Activated naive CD8-positive, alpha-beta T cell treated with anti-CD3 and anti-CD28 coated beads, Interleukin-2, amount 50 U/mL, for 16 hours (primary cell): ENCODE results near the gene FKBP14.
"Not testable (repeated sequence)": the region's sequence is repeated elsewhere in the genome, so short reads cannot be mapped to it uniquely, and the experiment has no call there.

Experiments
- DNase-seq: peaks from one replicate; pipeline ENCODE4 v3.0.0-alpha.2; 2020; ENCODE audit warnings: low read depth, low spot score

Gene FKBP14

GRCh38 chr7:29990931-29991330 lies 35.6 kb downstream of the FKBP14 start:
- DNase-seq, result no peak

- DNase-seq, result no peak
Measured at GRCh38 chr7:29989257-29989995, 37.1 kb downstream of the FKBP14 start, which contains the start of gene SCRN1. Gene SCRN1 (minus strand): TSS chr7:29989801. CDS start chr7:29969067, 20,734 bp downstream.

- no peak for DNase-seq
Measured at GRCh38 chr7:29988424-29989256, 37.9 kb downstream of the FKBP14 start.

- DNase-seq, result no peak
Measured at GRCh38 chr7:29987811-29988317, 38.6 kb downstream of the FKBP14 start.

GRCh38 chr7:29987083-29987482 lies 39.4 kb downstream of the FKBP14 start:
- no peak for DNase-seq

- DNase-seq, result no peak
Measured at GRCh38 chr7:29980151-29980550, 46.4 kb downstream of the FKBP14 start.

- no peak for DNase-seq
Measured at GRCh38 chr7:29977886-29978651, 48.4 kb downstream of the FKBP14 start.

- no peak for DNase-seq
Measured at GRCh38 chr7:29976673-29977415, 49.7 kb downstream of the FKBP14 start.

GRCh38 chr7:29976266-29976665 lies 50.2 kb downstream of the FKBP14 start:
- DNase-seq, result no peak

GRCh38 chr7:29975561-29975960 lies 50.9 kb downstream of the FKBP14 start:
- DNase-seq, result no peak

GRCh38 chr7:29974286-29974685 lies 52.2 kb downstream of the FKBP14 start:
- no peak for DNase-seq

- DNase-seq, result no peak
Measured at GRCh38 chr7:29972315-29972669, 54.2 kb downstream of the FKBP14 start.

- DNase-seq, result no peak
Measured at GRCh38 chr7:29971566-29972314, 54.8 kb downstream of the FKBP14 start.

- no peak for DNase-seq
Measured at GRCh38 chr7:29970158-29970557, 56.3 kb downstream of the FKBP14 start.

- DNase-seq, result no peak
Measured at GRCh38 chr7:29969738-29970137, 56.8 kb downstream of the FKBP14 start.

- DNase-seq, result no peak
Measured at GRCh38 chr7:29968683-29969395, 57.7 kb downstream of the FKBP14 start.

- no peak for DNase-seq
Measured at GRCh38 chr7:29965030-29965429, 61.5 kb downstream of the FKBP14 start.

- no peak for DNase-seq
Measured at GRCh38 chr7:29962035-29962434, 64.5 kb downstream of the FKBP14 start.

- DNase-seq, result not testable (repeated sequence)
Measured at GRCh38 chr7:29961611-29962010, 64.9 kb downstream of the FKBP14 start.
